ENCODE results near the gene MRPL36.

DNA sequence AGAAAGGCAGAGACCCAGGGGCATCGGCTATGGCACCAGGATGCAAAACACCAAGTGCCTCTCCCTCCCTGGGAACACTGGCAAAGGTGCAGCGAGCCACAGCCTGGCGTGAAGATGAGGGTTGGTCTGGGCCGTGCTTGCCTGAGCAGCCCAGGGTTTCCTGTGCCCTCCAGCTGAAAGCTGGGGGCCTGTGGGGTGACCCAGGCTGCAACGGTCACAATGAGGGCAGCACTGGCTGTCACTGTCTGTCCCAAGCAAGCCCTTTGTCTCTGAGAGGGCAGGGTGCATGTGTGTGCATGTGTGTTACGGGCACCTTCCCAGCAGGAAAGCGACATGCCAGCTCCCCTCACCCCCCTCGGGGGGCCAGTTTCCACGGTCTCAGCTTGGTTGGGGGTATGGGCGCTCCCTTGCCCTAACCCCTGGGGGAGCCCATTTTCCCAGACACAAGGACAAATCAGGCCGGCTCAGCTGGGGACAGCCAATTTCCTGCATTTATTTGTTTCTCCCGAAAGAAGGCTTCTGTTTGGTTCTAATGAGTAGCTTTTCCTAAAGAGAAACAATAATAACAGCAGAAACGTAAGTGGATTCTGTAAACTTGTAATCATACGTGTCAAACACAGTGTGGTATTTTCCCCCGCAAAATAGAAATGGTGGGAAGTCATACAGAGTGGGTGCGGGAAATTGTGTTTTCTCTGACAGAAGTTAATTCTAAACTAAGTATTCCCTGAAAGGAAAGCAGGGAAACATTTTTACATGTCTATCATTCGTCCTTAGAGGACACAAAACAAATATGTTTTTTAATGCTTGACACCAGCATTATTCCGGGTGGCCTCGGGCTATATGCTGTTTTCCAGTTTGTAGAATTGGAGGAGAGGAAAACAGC lies 21.3 kb downstream of the MRPL36 start:
- TF ChIP-seq, protein P1, sequence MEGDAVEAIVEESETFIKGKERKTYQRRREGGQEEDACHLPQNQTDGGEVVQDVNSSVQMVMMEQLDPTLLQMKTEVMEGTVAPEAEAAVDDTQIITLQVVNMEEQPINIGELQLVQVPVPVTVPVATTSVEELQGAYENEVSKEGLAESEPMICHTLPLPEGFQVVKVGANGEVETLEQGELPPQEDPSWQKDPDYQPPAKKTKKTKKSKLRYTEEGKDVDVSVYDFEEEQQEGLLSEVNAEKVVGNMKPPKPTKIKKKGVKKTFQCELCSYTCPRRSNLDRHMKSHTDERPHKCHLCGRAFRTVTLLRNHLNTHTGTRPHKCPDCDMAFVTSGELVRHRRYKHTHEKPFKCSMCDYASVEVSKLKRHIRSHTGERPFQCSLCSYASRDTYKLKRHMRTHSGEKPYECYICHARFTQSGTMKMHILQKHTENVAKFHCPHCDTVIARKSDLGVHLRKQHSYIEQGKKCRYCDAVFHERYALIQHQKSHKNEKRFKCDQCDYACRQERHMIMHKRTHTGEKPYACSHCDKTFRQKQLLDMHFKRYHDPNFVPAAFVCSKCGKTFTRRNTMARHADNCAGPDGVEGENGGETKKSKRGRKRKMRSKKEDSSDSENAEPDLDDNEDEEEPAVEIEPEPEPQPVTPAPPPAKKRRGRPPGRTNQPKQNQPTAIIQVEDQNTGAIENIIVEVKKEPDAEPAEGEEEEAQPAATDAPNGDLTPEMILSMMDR (conservative IDR thresholded peaks at IDR 0.05 in 1 of 2, IDR thresholded peaks at IDR 0.05 in 1 of 2; ENCODE audit: extremely low read depth in 1 of 2, insufficient read depth in 1 of 2, low read depth in 1 of 2, low read length in 2 of 2), result no peak
- no peak for TF ChIP-seq EZH2 (IDR thresholded peaks at IDR 0.05; ENCODE audit: borderline replicate concordance, low read length)
